Measurements from ENCODE around the gene MEGF9. TPM values are rescaled to one million over a fixed set of nuclear protein-coding genes. Genes with fewer than 3 reads are reported as not detected.
A peak's percentile ranks its signal among the peaks of the same experiment; 100 is the strongest.

Gene MEGF9
- total RNA-seq, 4 donors from 2014 or later: 49.0 to 59.0 (median 57.0) TPM

GRCh38 chr9:120622790-120623189 lies 91.5 kb downstream of the MEGF9 start:
- DNase-seq (ENCODE audit: low spot score in 2 of 2): no peak
- H3K4me3 ChIP-seq (ENCODE audit: low read depth, poor library complexity, severe bottlenecking): no peak overlapping the region
- TF ChIP-seq CTCF (IDR thresholded peaks at IDR 0.05) (no peak), POLR2A (IDR thresholded peaks at IDR 0.05) (no peak)
- intact Hi-C loops (cut with DNase I; ENCODE audit: low total_unique reads): no loop called here

GRCh38 chr9:120621941-120622340 lies 92.3 kb downstream of the MEGF9 start:
- DNase-seq (ENCODE audit: low spot score in 2 of 2): no peak
- intact Hi-C loops (cut with DNase I; ENCODE audit: low total_unique reads): no loop called here
- H3K4me3 ChIP-seq (ENCODE audit: low read depth, poor library complexity, severe bottlenecking): no peak overlapping the region
- no peak for TF ChIP-seq CTCF (IDR thresholded peaks at IDR 0.05)
- no peak for TF ChIP-seq POLR2A (IDR thresholded peaks at IDR 0.05)
- WGBS, 2 donors: 86 to 96% methylated on average over 1 of the region's 1 CpG

- TF ChIP-seq POLR2A (IDR thresholded peaks at IDR 0.05): no peak
- peak in 1 of 3 donors; percentile 33 for TF ChIP-seq CTCF (IDR thresholded peaks at IDR 0.05)
- WGBS, 2 donors: 44 to 49% methylated on average over 8 of the region's 8 CpGs
- intact Hi-C loops (cut with DNase I; ENCODE audit: low total_unique reads): loop anchor here (10.0 kb wide), 2 partner anchors 95 to 325 kb away; partner anchors contain the start of gene MEGF9
- H3K4me3 ChIP-seq (ENCODE audit: low read depth, poor library complexity, severe bottlenecking): no peak overlapping the region
- DNase-seq (ENCODE audit: low spot score in 2 of 2): peak in 1 of 2 donors; percentile 56
Measured at GRCh38 chr9:120619751-120620655, 94.3 kb downstream of the MEGF9 start.

- TF ChIP-seq CTCF (IDR thresholded peaks at IDR 0.05) (no peak), POLR2A (IDR thresholded peaks at IDR 0.05) (no peak)
- H3K4me3 ChIP-seq (ENCODE audit: low read depth, poor library complexity, severe bottlenecking): no peak overlapping the region
- DNase-seq (ENCODE audit: low spot score in 2 of 2): no peak
- intact Hi-C loops (cut with DNase I; ENCODE audit: low total_unique reads): loop anchor here (10.0 kb wide), 2 partner anchors 98 to 328 kb away; partner anchors contain the start of gene MEGF9
Measured at GRCh38 chr9:120616966-120617935, 97.0 kb downstream of the MEGF9 start.

GRCh38 chr9:120612218-120612617 lies 102.1 kb downstream of the MEGF9 start:
- WGBS, 2 donors: 92 to 98% methylated on average over 1 of the region's 1 CpG
- intact Hi-C loops (cut with DNase I; ENCODE audit: low total_unique reads): loop anchor here (10.0 kb wide), 2 partner anchors 103 to 333 kb away; partner anchors contain the start of gene MEGF9
- H3K4me3 ChIP-seq (ENCODE audit: low read depth, poor library complexity, severe bottlenecking): no peak overlapping the region
- TF ChIP-seq POLR2A (IDR thresholded peaks at IDR 0.05) (no peak), CTCF (IDR thresholded peaks at IDR 0.05) (no peak)
- no peak for DNase-seq (ENCODE audit: low spot score in 2 of 2)
